ENCODE measurements around the gene SLC44A5. TPM values are rescaled to one million over a fixed set of nuclear protein-coding genes. Genes with fewer than 3 reads are reported as not detected.
A peak's percentile ranks its signal among the peaks of the same experiment; 100 is the strongest.

The SLC44A5 gene
- total and polyA plus RNA-seq, 2 donors (not counting 1 experiment from before 2014, with no cell fraction given): 2.8 to 4.2 TPM

DNA sequence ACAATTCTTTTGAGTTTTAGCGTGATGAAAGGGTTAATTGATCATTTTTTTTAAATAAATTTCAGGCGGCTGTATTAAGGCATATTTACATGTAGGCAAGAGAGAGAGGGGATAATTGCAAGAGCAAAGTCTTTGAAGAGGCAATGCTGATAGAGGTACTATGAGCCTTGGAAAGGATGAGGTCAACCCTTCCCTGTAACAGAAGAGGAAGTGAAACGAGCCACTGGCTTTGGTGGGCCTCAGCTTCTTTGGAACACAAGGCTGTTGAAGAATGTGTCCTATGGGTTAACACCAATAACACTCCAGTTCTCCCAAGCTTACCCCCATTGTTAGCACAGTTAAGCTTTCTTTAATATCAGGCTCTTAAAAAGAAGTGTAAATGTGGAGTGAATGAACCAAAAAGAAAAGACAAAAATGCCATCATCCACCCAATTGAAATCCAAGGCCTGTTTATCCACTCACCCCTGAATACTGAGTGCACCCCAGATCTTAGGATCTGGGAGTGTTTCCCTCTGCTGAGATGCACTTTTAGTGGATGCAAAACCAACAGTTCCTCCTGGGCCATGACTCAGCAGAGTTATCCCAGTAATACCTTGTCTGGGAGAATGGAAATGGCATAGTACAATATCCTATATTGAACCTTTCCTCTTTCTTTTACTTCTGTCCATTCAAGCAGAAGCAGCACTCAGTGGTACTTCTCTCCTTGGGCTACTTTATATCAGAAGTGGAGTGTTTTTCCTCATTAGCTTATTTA is 216.4 kb downstream of the SLC44A5 start:
- peaks cover 4% of the 10 kb centered on the region for H3K9me3 Mint-ChIP-seq (ENCODE audit: insufficient read depth)
- no peaks in the 10 kb centered on the region for H3K27me3 Mint-ChIP-seq
- intact Hi-C loops (cut with micrococcal nuclease): no loop called here
- no peak overlapping the region for H2AFZ ChIP-seq (ENCODE audit: insufficient read depth, low read depth, low read length, poor library complexity, severe bottlenecking)
- CTCF ChIA-PET: no interaction called here
- H3K9me3 ChIP-seq (ENCODE audit: control extremely low read depth in 1 of 3, control insufficient read depth in 2 of 3, insufficient read depth in 1 of 3, low read length in 2 of 3): peaks cover 0 to 1% (median 0%) of the 10 kb centered on the region in 3 donors
- no peaks in the 10 kb centered on the region for H4K20me1 ChIP-seq (ENCODE audit: control insufficient read depth, insufficient read depth, low read length, poor library complexity, severe bottlenecking)
- no peak overlapping the region for H3K9ac ChIP-seq (ENCODE audit: low read length)
- peaks cover 31% of the 10 kb centered on the region for H3K4me1 Mint-ChIP-seq
- peaks cover 0 to 5% of the 10 kb centered on the region in 2 donors for H3K4me1 ChIP-seq (ENCODE audit: control insufficient read depth in 2 of 2, insufficient read depth in 2 of 2, low read length in 2 of 2)
- POLR2A ChIA-PET: interaction anchor here (0.5 kb wide), 1 partner anchor 64 kb away, joined by 3 read pairs; no protein-coding TSS in a partner anchor
- DNase-seq (no peak), ATAC-seq (ENCODE audit: low read depth) (no peak)
- no peak overlapping the region for H3K4me2 ChIP-seq (replicated peaks; ENCODE audit: low read depth, low read length, poor library complexity, severe bottlenecking)
- H3K4me3 Mint-ChIP-seq: no peak overlapping the region
- no peaks in the 10 kb centered on the region for H3K27me3 ChIP-seq (replicated peaks in 1 of 4; ENCODE audit: control extremely low read depth in 1 of 4, control insufficient read depth in 3 of 4, insufficient read depth in 4 of 4, low read length in 3 of 4)
- TF ChIP-seq EZH2 (IDR thresholded peaks at IDR 0.05; ENCODE audit: borderline replicate concordance, insufficient read depth, low read depth, low read length, poor library complexity, severe bottlenecking): no peak
- TF ChIP-seq, protein P1, sequence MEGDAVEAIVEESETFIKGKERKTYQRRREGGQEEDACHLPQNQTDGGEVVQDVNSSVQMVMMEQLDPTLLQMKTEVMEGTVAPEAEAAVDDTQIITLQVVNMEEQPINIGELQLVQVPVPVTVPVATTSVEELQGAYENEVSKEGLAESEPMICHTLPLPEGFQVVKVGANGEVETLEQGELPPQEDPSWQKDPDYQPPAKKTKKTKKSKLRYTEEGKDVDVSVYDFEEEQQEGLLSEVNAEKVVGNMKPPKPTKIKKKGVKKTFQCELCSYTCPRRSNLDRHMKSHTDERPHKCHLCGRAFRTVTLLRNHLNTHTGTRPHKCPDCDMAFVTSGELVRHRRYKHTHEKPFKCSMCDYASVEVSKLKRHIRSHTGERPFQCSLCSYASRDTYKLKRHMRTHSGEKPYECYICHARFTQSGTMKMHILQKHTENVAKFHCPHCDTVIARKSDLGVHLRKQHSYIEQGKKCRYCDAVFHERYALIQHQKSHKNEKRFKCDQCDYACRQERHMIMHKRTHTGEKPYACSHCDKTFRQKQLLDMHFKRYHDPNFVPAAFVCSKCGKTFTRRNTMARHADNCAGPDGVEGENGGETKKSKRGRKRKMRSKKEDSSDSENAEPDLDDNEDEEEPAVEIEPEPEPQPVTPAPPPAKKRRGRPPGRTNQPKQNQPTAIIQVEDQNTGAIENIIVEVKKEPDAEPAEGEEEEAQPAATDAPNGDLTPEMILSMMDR (IDR thresholded peaks at IDR 0.05): no peak
- no peak overlapping the region for H3K27ac ChIP-seq (ENCODE audit: low read length in 2 of 2)
- H3K36me3 ChIP-seq (replicated peaks in 1 of 2; ENCODE audit: control extremely low read depth in 1 of 2, control insufficient read depth in 1 of 2, extremely low read depth in 1 of 2, insufficient read depth in 2 of 2, low read length in 1 of 2): no peaks in the 10 kb centered on the region
- no peak overlapping the region for H3K27ac Mint-ChIP-seq
- no peak overlapping the region for H3K4me3 ChIP-seq (ENCODE audit: control extremely low read depth in 1 of 5, extremely low read depth in 1 of 5, insufficient read depth in 1 of 5, low read depth in 2 of 5, low read length in 4 of 5)
- 92% methylated on average over 2 of the region's 3 CpGs for WGBS (ENCODE audit: insufficient coverage)
- H3K79me2 ChIP-seq (ENCODE audit: control insufficient read depth, insufficient read depth, low read length): no peaks in the 10 kb centered on the region

DNA sequence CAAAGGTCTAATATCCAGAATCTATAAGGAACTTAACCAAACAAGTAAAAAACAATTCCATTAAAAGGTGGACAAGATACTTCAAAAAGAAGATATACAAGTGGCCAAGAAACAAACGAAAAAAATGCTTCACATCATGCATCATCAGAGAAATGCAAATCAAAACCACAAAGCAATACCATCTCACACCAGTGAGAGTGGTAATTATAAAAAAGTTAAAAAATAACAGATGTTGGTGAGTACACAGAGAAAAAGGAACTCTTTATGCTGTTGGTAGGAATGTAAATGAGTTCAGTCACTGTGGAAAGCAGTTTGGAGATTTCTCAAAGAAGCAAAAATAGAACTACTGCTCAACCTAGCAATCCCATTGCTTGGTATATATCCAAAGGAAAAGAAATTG is 218.6 kb downstream of the SLC44A5 start:
- WGBS (ENCODE audit: insufficient coverage): no CpG with 5 or more reads among the region's 1 CpG
- Histone ChIP-seq H3K4me2 (replicated peaks; ENCODE audit: low read depth, low read length, poor library complexity, severe bottlenecking) (no peak overlapping the region), H3K27me3 (replicated peaks in 1 of 4; ENCODE audit: control extremely low read depth in 1 of 4, control insufficient read depth in 3 of 4, insufficient read depth in 4 of 4, low read length in 3 of 4) (no peaks in the 10 kb centered on the region), H3K36me3 (replicated peaks in 1 of 2; ENCODE audit: control extremely low read depth in 1 of 2, control insufficient read depth in 1 of 2, extremely low read depth in 1 of 2, insufficient read depth in 2 of 2, low read length in 1 of 2) (no peaks in the 10 kb centered on the region), H3K9me3 (ENCODE audit: control extremely low read depth in 1 of 3, control insufficient read depth in 2 of 3, insufficient read depth in 1 of 3, low read length in 2 of 3) (peaks cover 0 to 4% (median 1%) of the 10 kb centered on the region in 3 donors), H2AFZ (ENCODE audit: insufficient read depth, low read depth, low read length, poor library complexity, severe bottlenecking) (no peak overlapping the region), H3K9ac (ENCODE audit: low read length) (no peak overlapping the region), H3K79me2 (ENCODE audit: control insufficient read depth, insufficient read depth, low read length) (no peaks in the 10 kb centered on the region), H3K4me3 (ENCODE audit: control extremely low read depth in 1 of 5, extremely low read depth in 1 of 5, insufficient read depth in 1 of 5, low read depth in 2 of 5, low read length in 4 of 5) (no peak overlapping the region), H3K27ac (ENCODE audit: low read length in 2 of 2) (no peak overlapping the region), H4K20me1 (ENCODE audit: control insufficient read depth, insufficient read depth, low read length, poor library complexity, severe bottlenecking) (no peaks in the 10 kb centered on the region), H3K4me1 (ENCODE audit: control insufficient read depth in 2 of 2, insufficient read depth in 2 of 2, low read length in 2 of 2) (peaks cover 0 to 5% of the 10 kb centered on the region in 2 donors)
- H3K4me1 Mint-ChIP-seq: peaks cover 31% of the 10 kb centered on the region
- H3K9me3 Mint-ChIP-seq (ENCODE audit: insufficient read depth): peaks cover 4% of the 10 kb centered on the region
- ATAC-seq (ENCODE audit: low read depth): peak; percentile 33
- H3K27me3 Mint-ChIP-seq: no peaks in the 10 kb centered on the region
- POLR2A ChIA-PET: no interaction called here
- H3K27ac Mint-ChIP-seq: no peak overlapping the region
- no peak for TF ChIP-seq EZH2 (IDR thresholded peaks at IDR 0.05; ENCODE audit: borderline replicate concordance, insufficient read depth, low read depth, low read length, poor library complexity, severe bottlenecking)
- TF ChIP-seq, protein P1 (IDR thresholded peaks at IDR 0.05): no peak
- peak; percentile 20 for DNase-seq
- CTCF ChIA-PET: no interaction called here
- peak overlapping the region; percentile 25 for H3K4me3 Mint-ChIP-seq
- intact Hi-C loops (cut with micrococcal nuclease): no loop called here
